GM13976 (cell line): ENCODE data around the gene FAM53B.

Experiments
- DNase-seq: peaks from one replicate; pipeline ENCODE4 v3.0.0; 2012; ENCODE audit warnings: low spot score
- CTCF ChIP-seq: IDR thresholded peaks from 2 replicates; pipeline ENCODE4 v1.5.1; 2012; ENCODE audit warnings: borderline replicate concordance, mild to moderate bottlenecking; ENCODE audit not compliant: insufficient read depth; ENCODE audit errors: extremely low read depth, missing control alignments, control extremely low read depth
- in situ Hi-C: fragments of 300-500 bp; cut with MboI; formaldehyde crosslinking; loops from one replicate; pipeline ENCODE4 v1.12.0; 2022; ENCODE audit warnings: low sequenced_read_pairs, mixed read lengths, inconsistent platforms; ENCODE audit not compliant: unreplicated experiment

FAM53B gene

GRCh38 chr10:124725791-124726190, 18.4 kb downstream of the FAM53B start:
- no peak for TF ChIP-seq CTCF
- DNase-seq = no peak
- in situ Hi-C loops = no loop called here

- TF ChIP-seq CTCF = no peak
- DNase-seq = no peak
- in situ Hi-C loops = no loop called here
These were observed 19.0 kb downstream of the FAM53B start for GRCh38 chr10:124725171-124725631.

- in situ Hi-C loops = no loop called here
- no peak for DNase-seq
- no peak for TF ChIP-seq CTCF
These were observed 19.7 kb downstream of the FAM53B start for GRCh38 chr10:124724279-124725027.

GRCh38 chr10:124723826-124724225, 20.4 kb downstream of the FAM53B start:
- no peak for TF ChIP-seq CTCF
- no peak for DNase-seq
- in situ Hi-C loops = no loop called here

- in situ Hi-C loops = no loop called here
- TF ChIP-seq CTCF = no peak
- DNase-seq = peak; percentile 91
These were observed 21.1 kb downstream of the FAM53B start for GRCh38 chr10:124722798-124723783.

- TF ChIP-seq CTCF = no peak
- no peak for DNase-seq
- in situ Hi-C loops = no loop called here
These were observed 22.7 kb downstream of the FAM53B start for GRCh38 chr10:124721330-124722045.
